ENCODE data around the gene BCAN.

DNA sequence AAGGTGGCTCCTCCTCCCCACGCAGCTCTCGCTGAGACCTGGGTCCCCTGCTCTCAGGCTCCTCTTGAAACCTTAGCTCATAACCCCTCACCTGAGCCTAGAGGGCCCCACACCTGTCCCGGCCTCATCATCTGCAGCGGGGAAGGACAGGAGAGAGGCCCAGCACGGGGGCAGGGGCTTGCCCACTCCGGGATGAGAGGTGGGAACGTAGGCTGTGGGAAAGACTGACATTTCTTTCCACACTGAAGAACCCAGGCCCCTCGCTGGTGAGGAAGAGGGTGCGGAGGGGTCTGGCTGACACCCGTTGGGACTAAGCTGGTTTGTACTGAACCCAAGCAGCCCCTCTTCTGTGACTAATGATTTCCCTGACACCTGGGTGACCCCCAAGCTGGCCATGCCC lies 49.3 kb downstream of the BCAN start:
- no peak for TF ChIP-seq POLR2A (IDR thresholded peaks at IDR 0.05; ENCODE audit: low read depth, low read length)
- TF ChIP-seq CTCF (conservative IDR thresholded peaks at IDR 0.05; ENCODE audit: low read depth, low read length), result no peak
- no peak for TF ChIP-seq FOS (IDR thresholded peaks at IDR 0.05; ENCODE audit: low read depth, low read length)
- no peak for TF ChIP-seq MAZ (IDR thresholded peaks at IDR 0.05; ENCODE audit: borderline replicate concordance, low read depth, low read length)
- TF ChIP-seq BHLHE40 (IDR thresholded peaks at IDR 0.05; ENCODE audit: low read depth, low read length), result no peak
- no peak for TF ChIP-seq CEBPB (IDR thresholded peaks at IDR 0.05; ENCODE audit: low read depth, low read length)
- no peak for TF ChIP-seq RAD21 (IDR thresholded peaks at IDR 0.05; ENCODE audit: low read length)
- TF ChIP-seq, protein P1, sequence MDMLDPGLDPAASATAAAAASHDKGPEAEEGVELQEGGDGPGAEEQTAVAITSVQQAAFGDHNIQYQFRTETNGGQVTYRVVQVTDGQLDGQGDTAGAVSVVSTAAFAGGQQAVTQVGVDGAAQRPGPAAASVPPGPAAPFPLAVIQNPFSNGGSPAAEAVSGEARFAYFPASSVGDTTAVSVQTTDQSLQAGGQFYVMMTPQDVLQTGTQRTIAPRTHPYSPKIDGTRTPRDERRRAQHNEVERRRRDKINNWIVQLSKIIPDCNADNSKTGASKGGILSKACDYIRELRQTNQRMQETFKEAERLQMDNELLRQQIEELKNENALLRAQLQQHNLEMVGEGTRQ (IDR thresholded peaks at IDR 0.05; ENCODE audit: low read depth, low read length), result no peak
- TF ChIP-seq SMC3 (IDR thresholded peaks at IDR 0.05; ENCODE audit: low read depth, low read length), result no peak
- no peak for TF ChIP-seq MAFK (IDR thresholded peaks at IDR 0.05; ENCODE audit: low read depth, low read length)

Measured in IMR-90 (cell line).